DND-41 (cell line): ENCODE data around the gene ODF2L.

Experiments
- ATAC-seq: fragments of 200-7000 bp; cut with Tn5 transposase; 3 replicates; pipeline ENCODE4 v1.9.1; 2021; ENCODE audit warnings: low read depth; ENCODE audit not compliant: insufficient read depth
- DNase-seq: peaks from one replicate; pipeline ENCODE4 v3.0.0-alpha.2; 2020
- H2AFZ ChIP-seq: 2 replicates; pipeline ENCODE4 v1.6.0; 2012; ENCODE audit warnings: low read depth, low read length
- H3K27ac ChIP-seq: 2 replicates; pipeline ENCODE4 v1.5.1; 2012; ENCODE audit warnings: low read length, inconsistent platforms
- H3K27me3 ChIP-seq: fragments of 200-600 bp; sonication (generic); 2 replicates; pipeline ENCODE4 v1.6.0; 2012; ENCODE audit warnings: low read length, mild to moderate bottlenecking, inconsistent platforms; ENCODE audit not compliant: insufficient read depth, poor library complexity
- H3K36me3 ChIP-seq: 2 replicates; pipeline ENCODE4 v1.5.1; 2012; ENCODE audit warnings: low read length, inconsistent platforms; ENCODE audit not compliant: insufficient read depth
- H3K4me1 ChIP-seq: 2 replicates; pipeline ENCODE4 v1.5.1; 2012; ENCODE audit warnings: mild to moderate bottlenecking, low read length; ENCODE audit not compliant: insufficient read depth
- H3K4me2 ChIP-seq: 2 replicates; pipeline ENCODE4 v1.6.0; 2012; ENCODE audit warnings: mild to moderate bottlenecking, moderate library complexity, low read length, inconsistent platforms; ENCODE audit not compliant: insufficient read depth
- H3K4me3 ChIP-seq, 2 experiments: fragments of 200-600 bp in 1 of 2; shearing (Covaris generic) in 1 of 2; 2 replicates each; pipeline ENCODE4 v1.5.1; 2012 to 2016; ENCODE audit warnings: inconsistent platforms in 2 of 2, low read length in 2 of 2, mild to moderate bottlenecking in 2 of 2, low read depth in 1 of 2, moderate library complexity in 1 of 2
- H3K79me2 ChIP-seq: 2 replicates; pipeline ENCODE4 v1.6.0; 2012; ENCODE audit warnings: low read length, inconsistent platforms; ENCODE audit not compliant: insufficient read depth
- H3K9ac ChIP-seq: 2 replicates; pipeline ENCODE4 v1.6.0; 2012; ENCODE audit warnings: low read depth, mild to moderate bottlenecking, inconsistent platforms, low read length, moderate library complexity
- H3K9me3 ChIP-seq: 2 replicates; pipeline ENCODE4 v1.5.1; 2012; ENCODE audit warnings: low read length, moderate library complexity, mild to moderate bottlenecking, inconsistent platforms; ENCODE audit not compliant: insufficient read depth, severe bottlenecking
- H4K20me1 ChIP-seq: 2 replicates; pipeline ENCODE4 v1.6.0; 2012; ENCODE audit warnings: low read length; ENCODE audit not compliant: insufficient read depth
- EZH2 ChIP-seq: IDR thresholded peaks from 3 replicates; pipeline ENCODE4 v1.6.1; 2012; ENCODE audit warnings: borderline replicate concordance, low read depth, mild to moderate bottlenecking, moderate library complexity, low read length, inconsistent platforms; ENCODE audit not compliant: severe bottlenecking
- TF ChIP-seq, protein P1 (sequence below): IDR thresholded peaks from 2 replicates; pipeline ENCODE4 v1.5.1; 2012; ENCODE audit warnings: borderline replicate concordance, low read length, moderate library complexity, mild to moderate bottlenecking; ENCODE audit not compliant: poor library complexity, severe bottlenecking; ENCODE audit errors: extremely low read depth

Gene ODF2L

DNA sequence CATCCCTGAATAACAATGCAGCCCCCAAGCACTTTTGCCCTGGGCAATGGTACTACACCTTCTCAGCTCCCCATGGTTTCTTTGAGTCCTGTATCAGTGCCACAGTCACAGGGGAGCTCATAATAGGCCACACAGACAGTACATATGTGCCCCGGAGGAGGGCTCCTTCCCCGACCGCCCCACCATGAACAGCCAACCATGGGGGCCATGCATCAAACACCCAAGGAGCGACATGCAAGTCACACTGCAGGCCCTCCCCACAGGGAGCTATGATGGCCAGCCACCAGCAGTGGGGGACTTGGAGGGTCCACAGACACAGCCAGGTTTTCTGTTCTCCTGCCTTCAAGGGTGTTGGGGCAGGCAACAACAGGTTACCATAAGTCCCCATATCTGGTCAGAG, 14.8 kb upstream of the ODF2L start:
- Histone ChIP-seq H3K27ac (no peak overlapping the region), H3K9ac (no peak overlapping the region), H3K36me3 (no peaks in the 10 kb centered on the region), H2AFZ (no peak overlapping the region), H3K4me2 (no peak overlapping the region), H3K4me1 (no peaks in the 10 kb centered on the region), H3K27me3 (no peaks in the 10 kb centered on the region), H3K9me3 (no peaks in the 10 kb centered on the region), H4K20me1 (no peaks in the 10 kb centered on the region), H3K4me3 (no peak overlapping the region), H3K79me2 (no peaks in the 10 kb centered on the region)
- TF ChIP-seq EZH2: no peak
- TF ChIP-seq, protein P1, sequence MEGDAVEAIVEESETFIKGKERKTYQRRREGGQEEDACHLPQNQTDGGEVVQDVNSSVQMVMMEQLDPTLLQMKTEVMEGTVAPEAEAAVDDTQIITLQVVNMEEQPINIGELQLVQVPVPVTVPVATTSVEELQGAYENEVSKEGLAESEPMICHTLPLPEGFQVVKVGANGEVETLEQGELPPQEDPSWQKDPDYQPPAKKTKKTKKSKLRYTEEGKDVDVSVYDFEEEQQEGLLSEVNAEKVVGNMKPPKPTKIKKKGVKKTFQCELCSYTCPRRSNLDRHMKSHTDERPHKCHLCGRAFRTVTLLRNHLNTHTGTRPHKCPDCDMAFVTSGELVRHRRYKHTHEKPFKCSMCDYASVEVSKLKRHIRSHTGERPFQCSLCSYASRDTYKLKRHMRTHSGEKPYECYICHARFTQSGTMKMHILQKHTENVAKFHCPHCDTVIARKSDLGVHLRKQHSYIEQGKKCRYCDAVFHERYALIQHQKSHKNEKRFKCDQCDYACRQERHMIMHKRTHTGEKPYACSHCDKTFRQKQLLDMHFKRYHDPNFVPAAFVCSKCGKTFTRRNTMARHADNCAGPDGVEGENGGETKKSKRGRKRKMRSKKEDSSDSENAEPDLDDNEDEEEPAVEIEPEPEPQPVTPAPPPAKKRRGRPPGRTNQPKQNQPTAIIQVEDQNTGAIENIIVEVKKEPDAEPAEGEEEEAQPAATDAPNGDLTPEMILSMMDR: no peak
- no peak for DNase-seq
- no peak for ATAC-seq

GRCh38 chr1:86409416-86410021, 13.4 kb upstream of the ODF2L start:
- DNase-seq (no peak), ATAC-seq (peak; percentile 40; the same call in 2 of the 3 replicates)
- Histone ChIP-seq H3K4me3 (no peak overlapping the region), H3K4me2 (no peak overlapping the region), H3K9ac (no peak overlapping the region), H3K27me3 (no peaks in the 10 kb centered on the region), H2AFZ (no peak overlapping the region), H4K20me1 (no peaks in the 10 kb centered on the region), H3K27ac (no peak overlapping the region), H3K9me3 (no peaks in the 10 kb centered on the region), H3K36me3 (no peaks in the 10 kb centered on the region), H3K4me1 (no peaks in the 10 kb centered on the region), H3K79me2 (no peaks in the 10 kb centered on the region)
- TF ChIP-seq EZH2: no peak
- TF ChIP-seq, protein P1: no peak

GRCh38 chr1:86396498-86396890, 371 bp upstream of the ODF2L start:
- Histone ChIP-seq H3K4me2 (peak overlapping the region; percentile 92), H3K4me1 (peaks cover 42% of the 10 kb centered on the region), H3K4me3 (peak overlapping the region; percentile 67 to 93; a peak in 3 of 4 replicates), H3K9me3 (no peaks in the 10 kb centered on the region), H3K27ac (peak overlapping the region; percentile 76), H4K20me1 (no peaks in the 10 kb centered on the region), H3K27me3 (no peaks in the 10 kb centered on the region), H3K9ac (peak overlapping the region; percentile 68), H3K79me2 (peaks cover 38% of the 10 kb centered on the region), H3K36me3 (no peaks in the 10 kb centered on the region), H2AFZ (peak overlapping the region; percentile 95)
- DNase-seq (no peak), ATAC-seq (peak; percentile 21)
- TF ChIP-seq EZH2: no peak
- TF ChIP-seq, protein P1: no peak

DNA sequence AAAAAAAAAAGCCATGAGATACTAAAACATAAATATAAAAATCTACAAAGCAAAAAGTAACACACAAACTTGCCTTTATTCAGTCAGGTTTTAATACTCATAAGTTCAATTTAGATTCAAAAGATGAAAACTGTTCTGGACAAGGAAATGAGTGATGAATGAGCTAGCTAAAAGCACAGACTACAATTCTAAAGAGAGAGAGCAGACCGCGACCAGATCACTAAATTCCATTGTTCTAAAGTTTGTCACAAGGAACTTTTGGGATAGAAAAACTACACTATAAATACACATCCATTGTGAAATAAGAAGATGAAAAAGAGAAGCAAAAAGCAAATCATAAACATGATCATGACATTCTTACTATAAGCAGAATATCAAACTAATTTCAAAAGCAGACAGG, 1.7 kb downstream of the ODF2L start:
- DNase-seq (no peak), ATAC-seq (no peak)
- Histone ChIP-seq H3K27me3 (no peaks in the 10 kb centered on the region), H3K9me3 (no peaks in the 10 kb centered on the region), H3K4me3 (peak overlapping the region in 1 of 2 experiments; percentile 37; a peak in 1 of 4 replicates), H3K9ac (no peak overlapping the region; the same call in 1 of the 2 replicates), H3K79me2 (peaks cover 54% of the 10 kb centered on the region), H3K4me1 (peaks cover 61% of the 10 kb centered on the region), H4K20me1 (no peaks in the 10 kb centered on the region), H3K27ac (no peak overlapping the region), H3K4me2 (peak overlapping the region; percentile 92), H3K36me3 (no peaks in the 10 kb centered on the region), H2AFZ (no peak overlapping the region)
- TF ChIP-seq EZH2: no peak
- TF ChIP-seq, protein P1: no peak
